GM12801 (cell line): Measurements from ENCODE around the gene PRDX6.

ENCODE experiments used
- CTCF ChIP-seq: IDR thresholded peaks from one replicate; pipeline ENCODE4 v1.5.1; 2011; ENCODE audit warnings: control low read depth; ENCODE audit not compliant: insufficient read length; ENCODE audit errors: extremely low read depth

PRDX6 gene

GRCh38 chr1:173505391-173505790 is 28.3 kb downstream of the PRDX6 start:
- TF ChIP-seq CTCF: no peak

- TF ChIP-seq CTCF: no peak
Measured at GRCh38 chr1:173506437-173506836, 29.3 kb downstream of the PRDX6 start.

GRCh38 chr1:173507205-173507846 is 30.2 kb downstream of the PRDX6 start:
- no peak for TF ChIP-seq CTCF

- TF ChIP-seq CTCF: no peak
Measured at GRCh38 chr1:173507847-173508209, 30.7 kb downstream of the PRDX6 start.

GRCh38 chr1:173508541-173508940 is 31.4 kb downstream of the PRDX6 start:
- TF ChIP-seq CTCF: no peak

GRCh38 chr1:173509797-173510196 is 32.7 kb downstream of the PRDX6 start:
- no peak for TF ChIP-seq CTCF

- TF ChIP-seq CTCF: no peak
Measured at GRCh38 chr1:173520799-173521198, 43.7 kb downstream of the PRDX6 start.
